ENCODE data around the gene SAMMSON.

Gene SAMMSON

DNA sequence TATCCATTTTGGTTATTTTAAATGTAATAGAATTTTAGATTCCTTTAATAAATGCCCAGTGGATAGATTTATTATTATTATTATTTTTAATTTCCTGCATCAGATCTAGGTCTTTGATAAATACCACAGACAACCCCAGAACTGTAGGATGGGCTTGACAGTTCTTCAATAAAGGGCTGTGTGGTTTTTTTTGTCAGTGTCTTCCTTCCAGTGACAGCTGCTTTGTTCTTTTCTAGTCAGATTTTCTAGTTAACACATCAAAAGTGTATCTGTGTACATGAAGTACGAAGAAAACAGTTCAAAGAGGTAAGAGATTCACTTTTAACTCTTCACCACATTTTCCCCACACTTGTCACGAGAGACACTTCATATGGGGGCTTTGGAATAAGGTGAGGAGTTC is 120.3 kb downstream of the SAMMSON start:
- WGBS: 89% methylated on average over 1 of the region's 2 CpGs
- Histone ChIP-seq H3K27ac (ENCODE audit: low read depth, low read length) (no peak overlapping the region), H3K27me3 (ENCODE audit: insufficient read depth, low read length) (no peaks in the 10 kb centered on the region), H3K9me3 (ENCODE audit: insufficient read depth, low read depth, low read length) (no peaks in the 10 kb centered on the region), H3K4me3 (ENCODE audit: low read length) (no peak overlapping the region), H3K4me1 (ENCODE audit: insufficient read depth, low read length) (peaks cover 7% of the 10 kb centered on the region; the same call in 1 of the 2 replicates), H3K36me3 (ENCODE audit: insufficient read depth, low read length) (no peaks in the 10 kb centered on the region), H3K9ac (ENCODE audit: low read depth, low read length) (no peak overlapping the region)

Data from HUES64 (cell line).